ENCODE measurements around the gene MAP1LC3B. TPM values are rescaled to one million over a fixed set of nuclear protein-coding genes. Genes with fewer than 3 reads are reported as not detected.

Gene MAP1LC3B
- total RNA-seq, 6 experiments from 2014 or later = 81.3 to 112 (median 85.4) TPM

DNA sequence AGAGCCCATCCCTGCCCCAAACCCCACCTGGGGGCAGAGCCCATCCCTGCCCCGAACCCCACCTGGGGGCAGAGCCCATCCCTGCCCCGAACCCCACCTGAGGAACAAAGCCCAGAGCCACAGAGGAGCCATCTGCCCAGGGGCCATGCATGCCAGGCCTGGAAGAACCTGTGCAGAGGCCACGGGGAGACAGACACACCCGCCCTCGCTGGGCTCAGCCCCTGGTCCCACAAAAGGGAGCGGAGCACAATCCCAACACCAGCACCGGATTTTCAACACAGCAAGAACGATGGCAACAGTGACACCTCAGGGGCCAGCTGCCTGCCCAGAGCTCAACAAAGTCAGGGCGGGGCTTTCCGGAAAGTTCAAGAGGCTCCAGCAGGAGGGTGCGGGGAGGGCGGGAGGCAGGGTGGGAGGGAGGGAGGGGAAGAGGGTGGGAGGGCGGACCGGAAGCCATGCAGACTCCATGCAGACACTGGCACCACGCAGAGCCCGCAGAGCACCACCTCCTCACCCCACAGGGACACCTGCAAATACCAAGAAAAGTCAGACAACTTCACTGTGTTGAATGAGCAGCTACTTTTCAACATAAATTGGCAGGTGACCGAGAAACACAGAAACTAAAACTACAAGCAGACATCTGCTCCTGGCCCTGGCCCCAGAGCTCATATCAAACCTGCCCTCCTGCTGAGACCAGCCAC, 47.1 kb upstream of the MAP1LC3B start:
- no peaks in the 10 kb centered on the region for H3K9me3 Mint-ChIP-seq
- no peak overlapping the region for H3K27ac Mint-ChIP-seq
- H3K36me3 Mint-ChIP-seq (ENCODE audit: low read depth) = peaks cover 10% of the 10 kb centered on the region
- no peak for DNase-seq
- H3K27me3 Mint-ChIP-seq (ENCODE audit: insufficient read depth) = peaks cover 1% of the 10 kb centered on the region; the same call in 1 of the 2 replicates
- no peak overlapping the region for H3K4me3 Mint-ChIP-seq
- no peaks in the 10 kb centered on the region for H3K4me1 Mint-ChIP-seq (ENCODE audit: low read depth)
- TF ChIP-seq, protein P1, sequence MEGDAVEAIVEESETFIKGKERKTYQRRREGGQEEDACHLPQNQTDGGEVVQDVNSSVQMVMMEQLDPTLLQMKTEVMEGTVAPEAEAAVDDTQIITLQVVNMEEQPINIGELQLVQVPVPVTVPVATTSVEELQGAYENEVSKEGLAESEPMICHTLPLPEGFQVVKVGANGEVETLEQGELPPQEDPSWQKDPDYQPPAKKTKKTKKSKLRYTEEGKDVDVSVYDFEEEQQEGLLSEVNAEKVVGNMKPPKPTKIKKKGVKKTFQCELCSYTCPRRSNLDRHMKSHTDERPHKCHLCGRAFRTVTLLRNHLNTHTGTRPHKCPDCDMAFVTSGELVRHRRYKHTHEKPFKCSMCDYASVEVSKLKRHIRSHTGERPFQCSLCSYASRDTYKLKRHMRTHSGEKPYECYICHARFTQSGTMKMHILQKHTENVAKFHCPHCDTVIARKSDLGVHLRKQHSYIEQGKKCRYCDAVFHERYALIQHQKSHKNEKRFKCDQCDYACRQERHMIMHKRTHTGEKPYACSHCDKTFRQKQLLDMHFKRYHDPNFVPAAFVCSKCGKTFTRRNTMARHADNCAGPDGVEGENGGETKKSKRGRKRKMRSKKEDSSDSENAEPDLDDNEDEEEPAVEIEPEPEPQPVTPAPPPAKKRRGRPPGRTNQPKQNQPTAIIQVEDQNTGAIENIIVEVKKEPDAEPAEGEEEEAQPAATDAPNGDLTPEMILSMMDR (IDR thresholded peaks at IDR 0.05) = no peak

DNA sequence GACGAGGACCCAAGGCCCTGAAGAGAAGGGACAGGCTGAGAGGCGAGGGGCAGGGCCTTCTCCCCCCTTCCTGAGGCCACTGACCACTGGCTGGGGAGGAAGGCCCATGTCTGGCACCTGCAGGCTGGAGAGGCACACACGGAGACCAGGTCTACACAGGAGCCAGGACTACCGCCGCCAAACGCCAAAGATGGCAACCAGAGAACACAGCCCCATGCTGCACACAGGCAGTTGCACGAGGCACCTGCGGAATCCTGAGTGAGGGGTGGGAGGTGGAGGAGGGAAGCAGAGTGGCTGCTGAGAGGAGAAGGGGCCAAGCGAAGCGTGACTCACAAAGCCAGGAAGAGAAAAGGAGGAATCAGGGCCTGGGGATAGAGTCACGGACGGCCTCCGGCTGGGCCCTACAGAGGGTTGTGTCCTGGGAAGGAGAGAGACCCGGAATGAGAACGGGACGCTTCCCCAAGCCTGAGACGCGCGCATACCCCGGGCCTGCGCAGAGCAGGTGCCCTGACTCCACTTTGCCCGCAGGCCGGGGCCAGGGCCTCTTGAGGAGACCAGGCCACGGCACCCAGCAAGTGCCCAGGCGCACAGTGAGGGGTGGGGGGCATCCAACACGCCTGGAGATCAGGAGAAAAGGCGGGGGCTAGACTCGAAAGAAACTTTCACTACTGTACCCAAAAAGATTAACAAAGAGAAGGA, 46.3 kb upstream of the MAP1LC3B start:
- TF ChIP-seq, protein P1 (IDR thresholded peaks at IDR 0.05) = no peak
- peaks cover 1% of the 10 kb centered on the region; the same call in 1 of the 2 replicates for H3K27me3 Mint-ChIP-seq (ENCODE audit: insufficient read depth)
- no peak overlapping the region for H3K4me3 Mint-ChIP-seq
- H3K36me3 Mint-ChIP-seq (ENCODE audit: low read depth) = peaks cover 10% of the 10 kb centered on the region
- DNase-seq = no peak
- H3K9me3 Mint-ChIP-seq = no peaks in the 10 kb centered on the region
- H3K4me1 Mint-ChIP-seq (ENCODE audit: low read depth) = peaks cover 7% of the 10 kb centered on the region
- H3K27ac Mint-ChIP-seq = no peak overlapping the region

DNA sequence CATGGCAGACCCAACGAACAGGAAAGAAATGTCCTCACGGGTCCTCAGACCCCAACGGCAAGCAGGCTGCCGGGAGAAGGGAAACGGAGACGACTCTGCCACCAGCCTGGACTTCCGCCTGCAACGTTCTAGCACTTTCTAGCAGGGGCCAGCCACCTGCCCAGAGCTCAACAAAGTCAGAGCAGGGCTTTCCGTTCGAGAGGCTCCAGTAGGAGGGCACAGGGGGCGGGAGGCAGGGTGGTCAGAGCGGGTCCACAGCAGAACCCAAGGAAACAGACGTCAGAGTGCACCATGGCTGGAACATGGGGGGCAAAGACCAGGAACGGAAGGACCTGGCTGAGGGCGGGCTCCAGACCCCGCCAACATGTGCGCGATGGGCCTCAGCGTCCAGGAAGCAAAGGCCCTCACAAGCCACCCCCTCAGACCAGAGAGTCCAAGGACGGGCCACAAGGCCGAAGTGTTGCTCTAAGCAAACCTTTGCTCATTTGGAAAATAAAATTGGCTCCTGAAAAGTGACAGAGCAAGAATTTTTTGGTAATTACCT, 45.5 kb upstream of the MAP1LC3B start:
- DNase-seq = no peak
- Mint-ChIP-seq H3K27ac (no peak overlapping the region), H3K27me3 (ENCODE audit: insufficient read depth) (peaks cover 1% of the 10 kb centered on the region; the same call in 1 of the 2 replicates), H3K4me1 (ENCODE audit: low read depth) (peaks cover 14% of the 10 kb centered on the region), H3K36me3 (ENCODE audit: low read depth) (peaks cover 10% of the 10 kb centered on the region), H3K4me3 (no peak overlapping the region), H3K9me3 (no peaks in the 10 kb centered on the region)
- TF ChIP-seq, protein P1 (IDR thresholded peaks at IDR 0.05) = no peak

DNA sequence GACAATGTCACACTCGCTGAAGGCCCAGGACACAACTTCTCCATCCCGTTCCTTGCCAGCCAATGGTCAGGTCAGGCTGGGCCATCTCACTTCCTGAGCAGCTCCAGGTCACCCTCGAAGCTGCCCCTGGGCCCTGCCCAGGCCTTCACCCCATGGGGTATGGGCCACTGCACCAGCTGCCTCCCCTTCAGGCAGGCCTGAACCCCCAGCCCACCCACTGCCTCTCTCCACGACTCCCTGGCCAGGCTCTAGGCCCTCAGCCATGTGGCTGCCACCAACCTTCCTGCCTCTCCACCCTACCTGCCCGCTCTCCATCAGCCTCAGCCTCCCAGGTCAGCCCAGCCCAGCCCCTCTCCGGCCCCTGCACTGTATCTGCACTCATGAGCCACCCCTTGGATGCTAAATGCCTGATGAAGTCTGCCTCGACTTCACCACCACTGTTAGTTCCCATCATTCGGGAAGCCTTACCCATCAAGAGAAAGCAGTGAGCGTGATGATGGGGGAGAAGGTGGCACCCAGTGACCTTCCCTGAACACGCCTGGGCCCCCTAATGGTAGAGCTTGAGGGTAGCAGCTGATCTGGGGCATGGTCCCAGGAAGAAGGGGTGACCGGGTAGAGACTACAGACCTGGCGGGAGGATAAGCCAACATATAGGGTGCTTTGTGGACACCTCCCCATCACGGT, 44.1 kb upstream of the MAP1LC3B start:
- H3K27me3 Mint-ChIP-seq (ENCODE audit: insufficient read depth) = peaks cover 1% of the 10 kb centered on the region; the same call in 1 of the 2 replicates
- peaks cover 10% of the 10 kb centered on the region for H3K36me3 Mint-ChIP-seq (ENCODE audit: low read depth)
- H3K27ac Mint-ChIP-seq = no peak overlapping the region
- H3K9me3 Mint-ChIP-seq = no peaks in the 10 kb centered on the region
- TF ChIP-seq, protein P1 (IDR thresholded peaks at IDR 0.05) = peak; percentile 27; the same call in 1 of the 2 replicates
- H3K4me3 Mint-ChIP-seq = no peak overlapping the region
- H3K4me1 Mint-ChIP-seq (ENCODE audit: low read depth) = peaks cover 22% of the 10 kb centered on the region
- no peak for DNase-seq

DNA sequence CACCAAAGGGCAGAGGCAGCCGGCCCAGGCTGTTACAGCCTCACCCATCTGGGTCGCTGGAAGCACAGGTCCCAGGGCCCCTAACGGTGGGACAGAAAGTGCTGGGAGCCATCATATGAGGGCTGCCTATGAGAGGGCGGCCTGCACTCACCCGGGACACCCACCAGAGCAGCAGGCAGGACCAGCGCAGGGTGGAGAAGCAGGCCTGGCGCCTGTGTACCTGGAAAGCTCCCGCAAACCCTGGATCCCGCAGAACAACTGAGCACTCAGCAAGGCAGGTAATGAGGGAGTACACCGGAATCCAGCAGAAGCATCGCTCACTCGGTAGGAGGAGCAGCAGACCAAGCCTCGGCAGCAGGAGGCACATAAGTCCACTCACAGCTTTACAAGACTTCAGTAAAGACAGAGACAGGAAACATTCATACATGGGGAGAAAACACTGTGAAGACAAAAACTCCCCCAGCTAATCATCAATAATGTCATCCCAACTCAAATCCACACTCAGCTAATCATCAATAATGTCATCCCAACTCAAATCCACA, 43.4 kb upstream of the MAP1LC3B start:
- H3K27me3 Mint-ChIP-seq (ENCODE audit: insufficient read depth) = peaks cover 1% of the 10 kb centered on the region; the same call in 1 of the 2 replicates
- no peak overlapping the region for H3K27ac Mint-ChIP-seq
- TF ChIP-seq, protein P1 (IDR thresholded peaks at IDR 0.05) = no peak
- H3K4me3 Mint-ChIP-seq = no peak overlapping the region
- H3K9me3 Mint-ChIP-seq = no peaks in the 10 kb centered on the region
- no peak for DNase-seq
- H3K36me3 Mint-ChIP-seq (ENCODE audit: low read depth) = peaks cover 10% of the 10 kb centered on the region
- peaks cover 22% of the 10 kb centered on the region for H3K4me1 Mint-ChIP-seq (ENCODE audit: low read depth)

Data from HFFc6 (cell line).